GM12878 (cell line): ENCODE data around the gene ZNF71.

Experiments
- CTCF ChIP-seq, 3 experiments: IDR thresholded peaks in 2 of 3; conservative IDR thresholded peaks in 1 of 3; 2 replicates each; pipeline ENCODE4 v1.5.1; 2011; ENCODE audit warnings: low read depth in 3 of 3, low read length in 3 of 3, mild to moderate bottlenecking in 3 of 3, control low read depth in 2 of 3, moderate library complexity in 2 of 3, inconsistent platforms in 1 of 3, mixed read lengths in 1 of 3; ENCODE audit not compliant: control insufficient read depth in 2 of 3, insufficient read depth in 1 of 3; ENCODE audit errors: extremely low read depth in 1 of 3
- ZNF24 ChIP-seq: fragments of 450-650 bp; IDR thresholded peaks from 2 replicates; pipeline ENCODE4 v1.6.1; 2017; ENCODE audit warnings: antibody characterized with exemption, mild to moderate bottlenecking

GRCh38 chr19:56594446-56594782 lies 688 bp upstream of the ZNF71 start:
- TF ChIP-seq ZNF24: no peak
- TF ChIP-seq CTCF (IDR thresholded peaks at IDR 0.05 in 2 of 3, conservative IDR thresholded peaks at IDR 0.05 in 1 of 3; ENCODE audit: control insufficient read depth in 2 of 3, extremely low read depth in 1 of 3, insufficient read depth in 1 of 3, low read depth in 3 of 3, low read length in 3 of 3): no peak
